GM19240 (cell line): ENCODE data around the gene THEMIS.
A peak's percentile ranks its signal among the peaks of the same experiment; 100 is the strongest.
"Not testable (repeated sequence)": the region's sequence is repeated elsewhere in the genome, so short reads cannot be mapped to it uniquely, and the experiment has no call there.

Experiments used
- DNase-seq: peaks from one replicate; pipeline ENCODE4 v3.0.0; 2011; ENCODE audit warnings: low spot score; ENCODE audit not compliant: insufficient read length

Gene THEMIS

DNA sequence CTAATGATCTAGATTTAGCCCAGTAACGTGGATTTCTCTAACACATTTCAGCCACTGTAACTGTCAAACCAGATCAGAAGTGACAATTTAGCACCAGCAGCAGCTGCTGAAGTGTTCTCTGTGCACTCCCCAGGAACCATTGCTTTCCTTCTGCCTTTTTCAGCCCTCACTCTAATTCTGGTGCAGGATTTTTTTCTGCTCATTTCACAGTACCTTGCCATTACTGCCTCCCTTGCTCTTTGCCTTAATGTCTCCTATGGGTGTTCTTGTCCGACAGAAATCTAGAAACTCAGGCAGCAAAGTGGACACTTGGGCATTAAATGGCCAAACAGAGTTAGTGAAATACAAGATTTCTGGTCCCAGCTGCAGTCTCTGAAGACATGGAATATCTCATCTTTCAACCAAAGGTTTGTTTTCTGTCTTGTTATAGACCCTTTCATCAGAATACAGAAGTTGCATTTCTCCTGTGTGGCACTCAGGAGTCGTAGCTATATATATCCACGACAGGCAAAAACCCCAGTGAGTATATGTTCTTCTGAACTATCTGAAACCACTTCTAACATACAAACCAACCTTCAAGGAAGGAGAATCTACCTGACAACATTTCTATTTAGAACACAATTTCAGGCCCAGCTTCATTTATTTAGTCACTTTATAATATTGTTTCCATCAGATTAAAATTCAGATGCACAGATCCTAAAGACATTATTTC lies 92.9 kb downstream of the THEMIS start:
- DNase-seq = no peak

DNA sequence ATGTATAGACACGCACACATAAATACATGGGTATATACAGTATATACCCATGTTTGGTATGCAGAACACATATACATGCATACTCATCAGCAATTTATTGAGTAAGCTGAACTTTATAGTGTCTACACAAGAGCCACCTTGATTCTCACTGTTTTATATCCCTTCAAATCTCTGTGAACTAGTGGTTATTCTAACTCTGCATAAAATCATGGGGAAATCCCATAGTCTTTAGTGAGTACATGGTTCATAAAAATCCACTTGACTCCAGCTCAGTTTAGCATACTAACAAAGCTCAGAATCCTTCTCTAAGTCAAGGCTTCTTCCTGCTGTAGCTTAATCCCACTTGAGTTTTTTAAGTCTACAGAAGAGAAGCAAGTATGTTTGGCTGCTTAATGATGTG lies 104.1 kb downstream of the THEMIS start:
- no peak for DNase-seq

DNA sequence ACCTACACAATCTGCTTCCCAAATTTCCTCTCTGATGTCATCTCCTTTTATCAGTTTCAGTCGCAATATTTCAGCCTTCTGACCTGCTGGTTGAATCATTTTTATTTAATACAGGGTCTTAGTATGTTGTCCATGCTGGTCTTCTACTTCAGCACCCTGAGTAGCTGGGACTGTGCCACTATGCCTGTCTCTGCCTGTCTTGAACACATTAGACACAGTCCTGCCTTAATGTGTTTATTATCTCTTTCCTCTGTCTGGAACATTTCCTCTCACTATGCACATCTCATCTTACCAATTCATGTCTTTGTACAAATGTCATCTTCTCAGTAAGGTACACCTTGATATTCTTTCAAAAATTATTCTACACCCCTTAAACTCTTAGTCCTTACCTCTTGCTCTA lies 106.5 kb downstream of the THEMIS start:
- DNase-seq = no peak

DNA sequence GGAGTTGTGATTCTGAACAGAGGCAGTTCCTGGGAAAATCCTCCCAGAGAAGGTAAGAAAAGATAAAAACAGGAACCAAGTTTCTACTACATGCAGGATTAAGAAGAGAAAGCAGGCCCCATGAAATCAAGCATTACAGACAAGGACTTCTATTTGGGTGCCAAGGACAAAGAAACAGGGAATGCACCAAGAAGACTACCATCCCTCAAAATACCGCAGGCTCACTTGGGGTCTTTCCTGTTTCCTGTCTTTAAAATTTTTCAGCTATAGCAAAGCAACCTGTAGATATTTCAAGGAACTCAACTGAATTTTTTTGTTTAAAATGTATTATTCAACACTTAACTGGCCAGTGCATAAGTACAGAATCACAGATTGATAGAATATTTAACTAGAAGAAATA lies 107.5 kb downstream of the THEMIS start:
- DNase-seq = no peak

DNA sequence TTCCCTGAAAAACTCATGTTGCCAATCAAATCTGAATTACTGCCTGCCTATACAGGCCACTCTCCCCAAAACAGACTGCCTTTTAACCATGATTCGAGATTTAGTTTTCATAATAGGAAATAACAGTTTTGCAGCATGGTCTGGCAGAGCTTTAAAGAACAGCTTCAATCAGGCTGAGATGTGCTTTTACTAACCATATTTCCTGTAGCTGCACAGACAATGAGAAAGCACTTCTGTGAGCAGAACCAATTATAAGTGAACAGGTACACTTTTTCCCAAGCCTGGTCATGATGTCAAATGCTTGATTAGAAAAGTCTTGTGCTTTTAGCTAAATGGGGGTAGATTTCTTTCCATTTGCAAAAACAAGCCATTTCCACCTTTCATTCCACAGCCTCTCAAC lies 108.2 kb downstream of the THEMIS start:
- DNase-seq = no peak

DNA sequence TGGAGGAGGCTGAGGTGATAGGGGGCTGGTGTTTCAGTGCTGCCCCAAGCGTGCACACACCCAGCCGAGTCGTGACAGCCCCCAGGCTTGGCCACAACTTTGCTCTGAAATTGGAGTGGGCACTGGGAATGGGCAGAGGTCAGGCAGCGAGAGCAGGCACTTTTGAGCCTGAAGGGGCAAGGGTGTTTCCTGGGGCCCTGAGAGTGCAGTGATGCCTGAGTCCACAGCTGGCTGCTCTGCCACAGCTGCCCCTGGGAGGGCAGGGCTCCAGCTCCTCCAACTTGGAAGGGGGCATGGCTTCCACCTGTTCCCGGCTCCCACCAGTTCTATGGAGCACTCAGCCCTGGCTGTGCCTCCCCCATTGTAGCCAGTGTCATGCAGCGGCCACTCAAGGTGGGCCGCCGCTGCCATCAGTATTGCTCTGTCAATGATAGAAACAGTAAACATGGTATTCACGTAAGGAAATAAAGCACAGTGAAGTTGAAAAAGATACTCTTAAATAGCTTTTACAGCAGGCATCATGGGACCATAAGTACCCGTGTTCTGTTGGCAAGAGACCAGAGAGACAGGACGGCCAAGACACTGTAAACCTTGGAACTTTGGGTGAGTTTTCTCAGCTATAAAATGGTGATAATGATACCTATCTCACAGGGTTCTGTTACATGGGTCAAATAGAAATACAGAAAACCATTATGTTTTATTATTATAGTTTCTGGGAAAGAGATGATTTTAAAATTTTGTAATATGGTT lies 108.9 kb downstream of the THEMIS start:
- DNase-seq = no peak

DNA sequence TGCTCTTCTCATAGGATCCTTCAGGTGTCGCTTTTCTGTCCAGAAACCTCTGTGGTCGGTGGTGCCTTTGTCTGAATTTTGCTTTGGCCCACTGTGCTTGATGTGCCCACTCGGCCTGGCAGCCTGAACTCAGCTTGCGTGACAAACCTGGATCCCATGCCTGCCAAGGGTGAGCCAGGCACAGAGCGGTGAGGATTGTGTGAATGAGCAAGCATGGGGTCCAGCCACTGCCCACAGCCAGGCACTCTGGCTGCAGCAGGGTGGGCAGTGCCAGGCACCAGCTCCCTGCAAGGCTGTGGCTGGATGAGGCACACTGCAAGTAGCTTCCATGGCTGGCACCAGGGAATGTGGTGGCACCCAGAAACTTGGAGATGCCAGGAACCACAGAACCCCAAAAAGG lies 110.3 kb downstream of the THEMIS start:
- DNase-seq = no peak

DNA sequence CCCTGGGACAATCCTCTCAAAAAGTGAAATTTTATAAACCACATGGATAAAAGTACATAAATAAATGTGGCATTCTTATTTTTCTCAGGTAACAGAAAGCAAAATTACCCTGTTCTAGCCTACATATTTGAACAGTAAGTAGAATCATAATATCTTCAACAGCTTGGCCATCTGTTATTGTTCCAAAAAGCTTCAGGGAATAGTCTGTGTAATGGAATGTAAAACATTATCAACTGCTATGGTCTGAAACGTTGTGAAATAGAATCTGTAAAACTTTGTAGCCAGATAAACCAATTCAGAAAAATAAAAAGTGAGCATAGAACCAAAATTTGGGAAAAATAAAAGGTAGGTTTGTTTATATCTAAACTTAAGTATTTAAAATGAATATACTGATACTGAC lies 114.7 kb downstream of the THEMIS start:
- no peak for DNase-seq

DNA sequence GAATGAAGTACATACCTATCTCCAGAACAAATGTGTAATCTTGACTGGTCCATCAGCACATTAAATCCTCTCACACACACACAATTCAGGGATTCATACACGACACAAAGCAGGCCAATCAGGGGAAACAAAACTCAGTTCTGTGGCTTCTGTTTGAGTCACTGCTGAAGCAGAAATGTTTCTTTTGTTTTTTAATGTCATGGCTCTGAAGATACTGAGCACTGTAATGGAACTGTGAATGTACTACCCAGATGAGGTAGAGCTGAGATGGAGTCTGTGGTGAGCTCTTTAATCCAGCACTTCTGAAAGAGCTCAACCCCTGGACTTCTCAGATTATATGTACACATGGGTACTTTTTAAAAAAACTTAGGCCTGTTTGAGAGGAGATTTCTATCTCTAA lies 116.4 kb downstream of the THEMIS start:
- no peak for DNase-seq

DNA sequence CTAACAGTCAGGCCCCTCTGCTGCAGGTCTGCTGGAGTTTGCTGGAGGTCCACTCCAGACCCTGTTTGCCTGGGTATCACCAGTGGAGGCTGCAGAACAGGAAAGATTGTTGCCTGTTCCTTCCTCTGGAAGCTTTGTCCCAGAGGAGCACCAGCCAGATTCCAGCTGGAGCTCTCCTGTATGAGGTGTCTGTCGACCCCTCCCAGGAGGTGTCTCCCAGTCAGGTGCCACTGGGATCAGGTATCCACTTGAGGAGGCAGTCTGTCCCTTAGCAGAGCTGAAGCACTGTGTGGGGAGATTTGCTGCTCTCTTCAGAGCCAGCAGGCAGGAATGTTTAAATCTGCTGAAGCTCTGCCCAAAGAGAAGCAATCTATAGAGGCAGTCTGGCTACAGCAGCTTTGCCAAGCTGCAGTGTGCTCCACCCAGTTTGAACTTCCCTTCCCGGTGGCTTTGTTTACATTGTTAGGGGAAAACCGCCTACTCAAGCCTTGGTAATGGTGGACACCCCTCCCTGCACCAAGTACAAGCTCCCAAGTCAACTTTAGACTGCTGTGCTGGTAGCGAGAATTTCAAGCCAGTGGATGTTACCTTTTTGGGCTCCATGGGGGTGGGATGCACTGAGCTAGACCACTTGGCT lies 119.1 kb downstream of the THEMIS start:
- not testable (repeated sequence) for DNase-seq

DNA sequence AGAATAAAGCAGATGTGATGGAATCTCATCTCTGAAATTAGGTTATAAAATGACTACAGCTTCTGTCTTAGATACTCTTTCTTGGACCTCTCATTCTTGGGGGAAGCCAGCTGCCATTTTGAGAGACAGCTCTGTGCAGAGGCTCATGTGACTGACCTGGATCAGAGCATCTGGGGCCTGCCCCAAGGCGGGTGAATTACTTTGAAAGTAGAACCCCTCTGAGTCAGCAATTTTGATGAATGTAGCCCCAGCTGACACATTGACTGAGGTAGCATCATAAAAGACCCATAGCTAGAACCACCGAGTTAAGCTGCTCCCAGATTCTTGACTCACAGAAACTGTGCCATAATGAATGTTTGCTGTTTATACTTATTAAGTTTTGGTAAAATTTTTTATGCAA lies 124.5 kb downstream of the THEMIS start:
- no peak for DNase-seq

DNA sequence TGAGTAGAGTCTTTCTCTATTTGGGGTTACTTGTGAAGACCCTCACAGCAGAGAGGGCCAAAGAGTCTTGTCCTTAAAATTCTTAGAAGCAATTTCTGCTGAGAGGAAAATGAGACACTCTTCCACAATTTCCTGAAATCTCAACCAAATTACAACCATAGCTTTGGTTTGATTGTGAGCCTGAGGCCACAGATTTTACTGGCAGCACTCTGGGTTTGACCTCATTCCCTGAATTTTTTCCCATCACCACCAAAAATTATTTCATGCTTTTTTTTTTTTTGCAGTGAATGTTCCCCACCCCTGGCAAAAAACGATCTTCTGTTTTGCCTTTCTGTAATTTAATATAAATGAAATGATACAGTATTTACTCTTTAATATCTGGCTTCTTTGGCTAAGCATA lies 125.5 kb downstream of the THEMIS start:
- no peak for DNase-seq

DNA sequence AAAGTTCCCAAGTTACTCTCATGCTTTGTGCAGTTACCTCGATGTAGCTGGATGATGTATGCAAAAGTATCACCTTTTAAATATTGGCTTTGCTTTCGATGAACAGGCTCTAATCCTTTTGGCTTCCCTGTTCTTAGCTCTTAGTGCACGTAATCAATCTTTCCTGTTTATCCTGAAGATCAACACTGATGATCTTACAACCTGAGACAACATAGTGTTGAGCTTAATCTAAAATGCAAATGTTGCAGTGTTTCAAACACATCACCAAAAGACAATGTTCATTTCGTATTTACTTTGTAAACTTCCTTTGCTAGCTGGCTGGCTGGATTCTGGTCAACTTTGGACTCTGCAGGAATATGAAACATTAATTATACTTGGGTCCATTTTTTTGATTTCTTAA lies 132.1 kb downstream of the THEMIS start:
- no peak for DNase-seq

DNA sequence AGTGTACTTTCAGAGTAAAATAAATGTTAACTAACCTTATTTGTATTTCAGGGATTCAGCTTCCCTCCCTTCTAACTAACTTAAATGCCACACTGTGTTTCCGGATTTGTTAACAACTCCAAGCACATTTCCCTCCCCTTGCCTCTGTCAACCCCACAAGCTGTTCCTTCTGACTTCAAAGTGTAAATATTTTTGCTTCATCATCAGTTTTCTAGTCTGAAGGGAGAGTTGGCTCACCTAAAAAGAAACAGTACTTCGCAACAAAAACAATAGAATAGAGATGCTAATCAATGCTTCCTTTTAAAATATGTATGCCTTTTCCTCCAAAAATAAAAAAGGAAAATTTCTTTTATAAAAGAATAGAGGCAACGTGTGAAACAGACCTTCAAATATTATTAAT lies 132.6 kb downstream of the THEMIS start:
- no peak for DNase-seq

DNA sequence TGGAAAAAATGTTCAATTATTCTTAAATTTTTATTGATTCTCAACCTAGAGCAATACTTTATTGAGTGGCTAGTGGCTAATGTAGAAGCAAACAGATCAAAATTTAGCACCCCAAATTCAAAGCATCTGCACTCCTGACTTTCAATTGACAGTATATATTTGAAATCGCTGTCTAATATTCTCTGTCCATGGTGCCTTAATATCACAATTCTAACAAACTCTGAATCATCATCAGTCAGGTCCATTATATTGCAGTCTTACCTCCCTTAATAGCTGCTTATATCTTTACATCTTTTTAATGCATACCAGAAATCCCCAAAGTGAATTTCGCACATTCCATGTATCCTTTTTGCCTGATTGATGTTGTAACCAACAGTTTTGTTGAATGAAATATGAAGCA lies 134.9 kb downstream of the THEMIS start:
- no peak for DNase-seq

DNA sequence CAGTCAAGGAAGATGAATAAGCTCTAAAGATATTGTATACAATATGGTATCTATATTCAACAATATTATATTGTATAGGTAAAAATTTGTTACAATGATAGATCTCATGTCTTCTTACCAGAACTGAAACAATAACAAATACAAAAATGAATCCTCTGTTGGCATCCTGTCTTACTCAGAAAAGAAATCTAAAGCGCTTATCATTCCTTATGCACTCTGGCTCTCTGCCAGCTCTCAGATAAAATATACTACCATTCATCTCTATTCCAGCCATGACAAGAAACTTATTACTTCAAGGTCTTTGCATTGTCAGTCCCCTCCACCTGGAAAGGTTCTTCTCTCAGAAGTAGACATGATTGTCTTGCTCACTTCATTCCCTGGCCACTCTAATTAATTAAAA lies 138.6 kb downstream of the THEMIS start:
- DNase-seq = no peak

DNA sequence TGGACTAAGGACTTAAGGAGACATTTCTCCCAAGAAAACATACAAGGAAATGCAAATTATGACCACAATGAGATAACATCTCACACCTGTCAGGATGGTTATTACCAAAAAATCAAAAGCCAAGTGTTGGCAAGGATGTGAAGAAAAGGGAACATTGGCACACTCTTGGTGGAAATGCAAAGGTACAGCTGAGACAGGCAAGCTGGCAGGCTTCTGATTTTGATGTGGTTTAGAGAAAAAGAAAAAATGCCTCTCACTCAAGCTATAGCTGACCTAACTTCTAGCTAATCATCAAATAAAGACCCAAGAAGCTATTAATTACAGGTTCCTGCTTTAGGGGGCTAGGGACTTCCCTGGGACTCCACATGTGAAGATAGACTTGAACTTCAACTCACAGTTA lies 139.8 kb downstream of the THEMIS start:
- DNase-seq = no peak

DNA sequence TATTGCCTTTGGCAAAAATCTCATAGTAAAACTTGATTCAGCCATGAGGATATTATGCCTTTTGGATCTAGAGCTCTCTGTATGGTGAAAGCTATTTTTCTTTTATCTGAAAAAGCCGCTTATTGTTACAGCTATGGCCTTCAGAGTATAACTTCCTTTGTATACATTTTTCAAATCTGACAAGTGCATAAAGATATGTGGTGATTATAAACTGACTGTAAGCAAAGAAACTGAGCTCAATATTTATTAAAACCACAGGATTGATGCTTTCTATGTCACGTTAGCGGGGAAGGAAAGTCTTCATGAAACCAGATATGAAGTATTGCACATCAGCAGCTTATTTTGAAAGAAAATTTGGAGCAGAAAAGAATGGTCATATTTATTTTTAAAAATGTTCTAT lies 151.8 kb downstream of the THEMIS start:
- DNase-seq = no peak

DNA sequence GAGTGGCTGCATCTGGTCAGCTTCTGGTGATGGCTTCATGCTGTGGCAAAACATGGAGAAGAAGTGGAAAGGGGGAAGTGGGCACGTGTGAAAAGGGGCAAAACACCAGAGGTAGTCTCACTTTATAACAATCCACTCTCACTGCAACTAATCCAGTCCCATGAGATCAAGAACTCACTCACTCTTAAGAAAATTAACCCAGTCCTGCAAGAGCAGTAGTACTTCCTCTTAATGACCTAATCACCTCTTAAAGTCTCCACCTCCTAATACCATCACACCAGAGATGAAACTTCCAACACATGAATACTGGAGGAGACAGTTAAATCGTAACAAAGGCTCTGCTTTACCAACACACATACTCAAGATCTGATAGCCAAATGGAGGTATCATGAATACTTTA lies 152.6 kb downstream of the THEMIS start:
- DNase-seq = no peak

DNA sequence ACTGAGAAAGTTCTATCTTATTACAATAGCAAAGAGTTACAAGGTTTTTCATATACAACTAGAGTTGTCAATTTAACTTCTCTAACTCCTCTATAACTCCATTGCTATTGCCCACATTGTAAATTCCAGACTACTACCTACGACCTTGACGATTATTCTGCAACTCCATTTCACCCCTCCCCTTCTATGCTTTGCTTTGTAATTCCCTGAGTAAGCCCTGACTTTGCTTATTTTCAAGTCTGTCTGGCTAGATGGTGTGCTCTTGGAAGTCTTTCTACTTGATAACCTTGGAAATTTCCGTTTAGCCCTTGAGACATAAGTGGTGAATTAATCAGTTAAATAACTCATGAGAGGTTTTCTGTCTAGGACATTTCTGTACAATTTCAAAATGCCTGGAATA lies 162.4 kb downstream of the THEMIS start:
- no peak for DNase-seq

DNA sequence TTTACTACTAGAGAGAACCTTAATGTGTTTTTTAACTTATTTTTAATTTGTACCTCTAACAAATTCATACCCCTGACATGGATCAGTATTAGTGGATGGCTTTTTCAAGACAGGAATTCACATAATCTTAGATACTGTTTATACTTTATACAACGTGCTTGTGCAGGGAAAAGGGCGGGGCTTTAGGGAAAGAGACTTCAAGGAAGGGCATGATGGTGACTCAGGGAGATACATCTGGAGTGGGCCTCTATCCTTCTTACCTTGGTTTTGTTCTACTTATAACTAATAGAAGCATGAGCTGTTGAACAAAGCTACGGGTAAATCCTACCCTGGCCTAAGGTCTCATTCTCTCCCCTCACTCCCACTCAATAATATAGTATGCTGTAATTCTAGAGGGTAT lies 163.1 kb downstream of the THEMIS start:
- DNase-seq = no peak

DNA sequence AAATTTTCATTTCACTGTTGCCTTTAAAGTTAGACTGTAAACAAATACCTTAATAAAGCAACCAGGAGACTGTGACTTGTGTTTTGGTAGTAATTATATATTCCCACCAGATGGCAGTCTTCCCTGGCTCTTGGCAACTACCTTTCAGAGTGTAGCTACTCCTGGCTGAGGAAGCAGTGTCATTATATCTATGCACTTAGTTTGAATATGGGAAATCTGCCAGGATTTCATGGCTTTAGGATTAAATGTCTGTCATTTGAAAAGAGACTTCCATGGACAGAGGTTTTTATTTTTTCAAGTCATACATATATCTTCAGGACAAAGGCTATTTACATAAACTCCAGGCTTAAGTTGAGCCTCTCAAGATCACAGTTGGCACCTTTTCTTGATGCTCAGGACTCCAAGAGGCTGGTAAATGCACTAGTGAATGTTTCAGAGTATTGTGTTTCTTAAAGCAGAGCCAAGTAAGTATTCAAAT lies 163.8 kb downstream of the THEMIS start:
- peak; percentile 9 for DNase-seq

DNA sequence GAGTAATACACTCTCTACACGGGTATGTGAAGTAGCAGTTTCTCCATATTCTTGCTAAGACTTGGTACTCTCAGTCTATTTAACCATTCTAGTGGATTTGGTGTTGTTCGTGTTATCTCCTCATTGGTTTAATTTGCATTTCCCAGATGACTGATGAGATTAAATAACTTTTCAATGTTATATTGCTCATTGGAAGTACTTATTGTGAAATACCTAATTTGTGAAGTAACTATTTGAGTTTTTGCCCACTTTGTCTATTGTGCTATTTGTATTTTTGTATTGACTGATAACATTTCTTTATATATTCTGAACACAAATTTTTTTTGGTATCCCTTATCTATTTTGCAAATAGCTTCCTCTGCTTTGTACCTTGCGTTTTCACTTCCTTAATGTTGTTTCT lies 167.9 kb downstream of the THEMIS start:
- no peak for DNase-seq
